Astrocyte of the cerebellum (primary cell): ENCODE measurements around the gene TBKBP1.

Source experiments
- DNase-seq: peaks from one replicate; pipeline ENCODE4 v3.0.0-alpha.2; 2011; ENCODE audit warnings: low read depth
- H3K4me3 ChIP-seq: 2 replicates; pipeline ENCODE4 v1.5.1; 2011; ENCODE audit warnings: mild to moderate bottlenecking, low read depth, low read length, moderate library complexity
- in situ Hi-C: cut with HindIII; loops from 2 replicates; pipeline ENCODE4 v1.10.0; 2017; ENCODE audit warnings: low sequenced_read_pairs
- TF ChIP-seq, protein P1 (sequence below): IDR thresholded peaks from 2 replicates; pipeline ENCODE4 v1.5.1; 2012; ENCODE audit warnings: low read length, low read depth, moderate library complexity, mild to moderate bottlenecking; ENCODE audit errors: missing control alignments

TBKBP1 gene

DNA sequence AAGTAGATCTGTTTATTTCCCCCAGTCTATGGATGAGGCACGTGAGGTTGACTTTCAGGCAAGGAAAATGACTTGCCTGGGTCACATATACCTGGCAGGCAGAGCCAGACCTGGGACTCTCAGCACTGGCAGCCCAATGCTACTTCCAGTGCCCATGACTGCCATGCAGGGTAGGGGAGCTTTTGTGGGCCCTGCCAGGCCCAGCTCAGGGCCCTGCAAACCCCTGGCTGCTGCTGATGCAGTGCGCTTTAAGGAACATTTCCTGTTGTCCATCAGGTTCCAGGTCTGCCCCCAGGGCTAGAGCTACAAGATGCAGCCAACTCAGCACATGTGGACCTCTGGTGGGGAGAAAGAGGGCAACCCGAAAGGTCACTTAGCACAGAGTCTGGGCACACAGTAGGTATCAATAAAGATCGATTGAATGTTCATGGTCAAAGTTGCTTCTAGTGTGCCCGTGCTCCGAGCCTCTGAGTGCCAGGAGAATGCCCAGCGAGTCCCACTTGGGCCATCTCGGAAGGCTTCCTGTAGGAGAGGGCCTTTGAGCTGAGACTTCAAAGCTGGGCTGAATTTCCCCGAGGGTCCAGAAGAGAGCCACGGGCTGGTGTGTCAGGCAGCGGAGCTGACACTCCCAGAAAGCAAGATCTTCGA lies 38.6 kb downstream of the TBKBP1 start:
- TF ChIP-seq, protein P1, sequence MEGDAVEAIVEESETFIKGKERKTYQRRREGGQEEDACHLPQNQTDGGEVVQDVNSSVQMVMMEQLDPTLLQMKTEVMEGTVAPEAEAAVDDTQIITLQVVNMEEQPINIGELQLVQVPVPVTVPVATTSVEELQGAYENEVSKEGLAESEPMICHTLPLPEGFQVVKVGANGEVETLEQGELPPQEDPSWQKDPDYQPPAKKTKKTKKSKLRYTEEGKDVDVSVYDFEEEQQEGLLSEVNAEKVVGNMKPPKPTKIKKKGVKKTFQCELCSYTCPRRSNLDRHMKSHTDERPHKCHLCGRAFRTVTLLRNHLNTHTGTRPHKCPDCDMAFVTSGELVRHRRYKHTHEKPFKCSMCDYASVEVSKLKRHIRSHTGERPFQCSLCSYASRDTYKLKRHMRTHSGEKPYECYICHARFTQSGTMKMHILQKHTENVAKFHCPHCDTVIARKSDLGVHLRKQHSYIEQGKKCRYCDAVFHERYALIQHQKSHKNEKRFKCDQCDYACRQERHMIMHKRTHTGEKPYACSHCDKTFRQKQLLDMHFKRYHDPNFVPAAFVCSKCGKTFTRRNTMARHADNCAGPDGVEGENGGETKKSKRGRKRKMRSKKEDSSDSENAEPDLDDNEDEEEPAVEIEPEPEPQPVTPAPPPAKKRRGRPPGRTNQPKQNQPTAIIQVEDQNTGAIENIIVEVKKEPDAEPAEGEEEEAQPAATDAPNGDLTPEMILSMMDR: no peak
- no peak for DNase-seq
- in situ Hi-C loops: no loop called here
- H3K4me3 ChIP-seq: no peak overlapping the region

DNA sequence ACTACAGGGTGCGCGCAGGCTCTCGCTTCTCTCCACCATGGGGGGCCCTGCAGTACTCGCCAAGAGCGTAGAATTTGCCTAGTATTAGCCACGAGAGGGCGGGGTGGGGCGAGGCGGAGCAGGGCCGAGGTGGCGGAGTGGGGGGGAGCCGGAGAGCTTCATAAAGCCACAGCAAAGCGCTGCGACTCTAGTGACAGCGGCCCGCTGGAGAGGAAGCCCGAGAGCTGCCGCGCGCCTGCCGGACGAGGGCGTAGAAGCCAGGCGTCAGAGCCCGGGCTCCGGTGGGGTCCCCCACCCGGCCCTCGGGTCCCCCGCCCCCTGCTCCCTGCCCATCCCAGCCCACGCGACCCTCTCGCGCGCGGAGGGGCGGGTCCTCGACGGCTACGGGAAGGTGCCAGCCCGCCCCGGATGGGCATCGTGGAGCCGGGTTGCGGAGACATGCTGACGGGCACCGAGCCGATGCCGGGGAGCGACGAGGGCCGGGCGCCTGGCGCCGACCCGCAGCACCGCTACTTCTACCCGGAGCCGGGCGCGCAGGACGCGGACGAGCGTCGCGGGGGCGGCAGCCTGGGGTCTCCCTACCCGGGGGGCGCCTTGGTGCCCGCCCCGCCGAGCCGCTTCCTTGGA lies 39.2 kb downstream of the TBKBP1 start, which contains the start of gene TBX21:
TSS of gene TBX21 (plus strand) at position 190 of the 627 bp plus-strand sequence. CDS start at position 409, 219 bp downstream.
- in situ Hi-C loops: no loop called here
- H3K4me3 ChIP-seq: peak within 1 kb of the TSS; percentile 12
- DNase-seq: no peak
- TF ChIP-seq, protein P1: no peak

DNA sequence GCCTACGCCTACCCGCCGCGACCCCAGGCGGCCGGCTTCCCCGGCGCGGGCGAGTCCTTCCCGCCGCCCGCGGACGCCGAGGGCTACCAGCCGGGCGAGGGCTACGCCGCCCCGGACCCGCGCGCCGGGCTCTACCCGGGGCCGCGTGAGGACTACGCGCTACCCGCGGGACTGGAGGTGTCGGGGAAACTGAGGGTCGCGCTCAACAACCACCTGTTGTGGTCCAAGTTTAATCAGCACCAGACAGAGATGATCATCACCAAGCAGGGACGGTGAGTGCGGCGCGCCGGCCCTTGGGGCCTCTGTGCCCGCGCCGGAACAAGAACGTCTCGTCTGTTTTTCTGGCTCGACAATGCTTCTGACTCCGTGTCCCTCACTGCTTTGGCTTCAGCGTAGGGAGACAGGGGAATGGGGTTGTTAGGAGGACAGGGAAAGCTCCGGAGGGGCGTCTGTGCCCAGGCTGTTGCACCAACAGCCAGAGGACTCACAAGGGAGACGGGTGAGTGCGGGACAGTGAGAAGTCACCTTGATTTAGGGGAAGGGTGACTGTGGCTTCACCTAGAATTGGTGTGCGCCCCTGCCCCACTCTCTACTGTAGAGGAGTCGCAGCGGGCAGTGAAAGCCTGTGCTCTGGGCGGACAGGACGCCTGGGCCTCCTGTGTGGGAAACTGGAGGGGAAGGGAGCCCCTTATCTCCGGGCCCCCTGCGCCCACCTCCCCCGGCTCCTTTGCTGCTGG lies 39.9 kb downstream of the TBKBP1 start:
- in situ Hi-C loops: no loop called here
- H3K4me3 ChIP-seq: no peak overlapping the region
- TF ChIP-seq, protein P1: no peak
- DNase-seq: no peak

DNA sequence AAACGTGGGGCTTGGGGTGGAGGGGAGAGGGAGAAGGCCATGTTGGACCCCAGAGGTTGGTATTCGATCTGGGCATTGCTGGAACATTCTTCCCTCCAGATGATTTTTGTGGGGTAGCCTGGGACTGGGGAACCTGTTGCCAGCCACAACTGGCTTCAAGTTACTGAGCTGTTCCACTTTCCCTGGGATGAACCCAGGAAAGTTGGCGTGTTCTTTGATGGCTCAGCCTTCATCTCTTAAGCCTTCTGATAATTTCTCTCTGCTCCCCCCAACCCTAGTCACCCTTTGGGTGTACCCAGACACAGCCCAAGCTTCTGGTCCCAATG lies 41.1 kb downstream of the TBKBP1 start:
- in situ Hi-C loops: no loop called here
- no peak for DNase-seq
- H3K4me3 ChIP-seq: no peak overlapping the region
- TF ChIP-seq, protein P1: no peak

DNA sequence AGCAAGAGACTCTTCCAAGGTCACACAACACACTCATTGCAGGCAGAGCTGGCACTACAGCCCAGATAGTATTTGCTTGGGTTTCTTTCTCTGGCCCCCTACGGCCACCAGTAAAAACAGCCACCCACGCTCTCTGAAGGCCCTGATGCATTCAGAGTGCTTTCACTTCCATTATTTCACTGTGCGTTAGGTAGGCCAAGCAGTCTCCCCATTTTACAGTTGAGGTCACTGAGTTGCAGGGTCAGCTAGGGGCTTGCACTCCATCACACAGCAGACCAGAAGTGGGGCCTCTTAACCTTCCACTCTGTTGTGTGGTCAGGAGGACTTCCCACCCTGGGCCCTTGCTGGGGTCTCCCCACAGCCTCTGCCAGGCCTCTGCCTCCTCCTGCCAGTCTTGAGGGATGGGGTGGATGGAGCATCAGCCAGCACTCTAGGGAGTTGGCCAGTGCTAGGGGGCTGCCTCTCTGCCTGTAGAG lies 41.6 kb downstream of the TBKBP1 start:
- in situ Hi-C loops: no loop called here
- no peak overlapping the region for H3K4me3 ChIP-seq
- DNase-seq: no peak
- TF ChIP-seq, protein P1: no peak
